Measurements from ENCODE around the gene DEPDC5.

DNA sequence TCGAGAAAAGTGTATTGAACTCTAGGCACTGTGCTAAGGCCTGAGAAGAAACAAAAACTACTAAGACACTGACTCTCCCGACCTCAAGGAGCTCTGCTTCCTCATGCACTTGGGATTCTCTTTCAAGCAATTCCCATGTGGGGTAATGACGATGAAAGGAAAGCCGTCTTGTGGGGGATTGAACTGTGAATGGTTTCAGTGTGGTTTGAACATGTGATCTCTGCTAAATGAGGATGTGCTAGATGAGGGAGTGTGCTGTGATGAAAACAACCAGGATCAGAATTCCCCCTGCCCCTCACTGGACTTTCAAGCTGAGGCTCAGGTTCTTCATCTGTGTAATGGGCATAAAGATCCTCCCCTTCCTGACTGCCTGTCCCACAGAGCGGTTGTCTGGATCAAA, 74.9 kb downstream of the DEPDC5 start:
- no peak for TF ChIP-seq EZH2 (IDR thresholded peaks at IDR 0.05; ENCODE audit: insufficient read depth, low read length)
- TF ChIP-seq, protein P1, sequence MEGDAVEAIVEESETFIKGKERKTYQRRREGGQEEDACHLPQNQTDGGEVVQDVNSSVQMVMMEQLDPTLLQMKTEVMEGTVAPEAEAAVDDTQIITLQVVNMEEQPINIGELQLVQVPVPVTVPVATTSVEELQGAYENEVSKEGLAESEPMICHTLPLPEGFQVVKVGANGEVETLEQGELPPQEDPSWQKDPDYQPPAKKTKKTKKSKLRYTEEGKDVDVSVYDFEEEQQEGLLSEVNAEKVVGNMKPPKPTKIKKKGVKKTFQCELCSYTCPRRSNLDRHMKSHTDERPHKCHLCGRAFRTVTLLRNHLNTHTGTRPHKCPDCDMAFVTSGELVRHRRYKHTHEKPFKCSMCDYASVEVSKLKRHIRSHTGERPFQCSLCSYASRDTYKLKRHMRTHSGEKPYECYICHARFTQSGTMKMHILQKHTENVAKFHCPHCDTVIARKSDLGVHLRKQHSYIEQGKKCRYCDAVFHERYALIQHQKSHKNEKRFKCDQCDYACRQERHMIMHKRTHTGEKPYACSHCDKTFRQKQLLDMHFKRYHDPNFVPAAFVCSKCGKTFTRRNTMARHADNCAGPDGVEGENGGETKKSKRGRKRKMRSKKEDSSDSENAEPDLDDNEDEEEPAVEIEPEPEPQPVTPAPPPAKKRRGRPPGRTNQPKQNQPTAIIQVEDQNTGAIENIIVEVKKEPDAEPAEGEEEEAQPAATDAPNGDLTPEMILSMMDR (IDR thresholded peaks at IDR 0.05; ENCODE audit: insufficient read depth, low read depth, low read length): no peak
